GM19328 (cell line): ENCODE measurements around the gene DEFB131B.
"Not testable (repeated sequence)": the region's sequence is repeated elsewhere in the genome, so short reads cannot be mapped to it uniquely, and the experiment has no call there.

Experiments used
- ATAC-seq: cut with Tn5 transposase; IDR thresholded peaks from one replicate; pipeline ENCODE4 v1.9.1; 2021; ENCODE audit warnings: mild to moderate bottlenecking, moderate library complexity; ENCODE audit not compliant: unreplicated experiment

DEFB131B gene

DNA sequence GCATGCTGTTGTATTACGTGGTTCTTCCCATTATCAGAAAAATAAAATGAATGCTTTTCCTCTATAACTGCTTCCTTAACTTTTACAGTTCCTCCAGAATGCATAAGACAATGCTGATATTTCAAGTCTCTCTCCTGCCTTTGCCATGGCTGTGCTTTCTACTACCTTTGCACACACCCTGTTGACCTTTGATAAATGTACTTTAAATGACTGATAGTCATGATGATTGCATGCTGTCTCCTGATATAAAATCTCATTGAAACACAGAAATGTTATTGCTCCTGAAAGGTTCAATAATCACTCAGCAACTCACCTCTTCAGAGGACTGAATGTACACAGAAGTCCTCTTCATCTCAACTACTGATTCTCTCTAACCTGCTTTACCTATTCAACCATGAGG, at the start of gene DEFB131B:
DEFB131B (plus strand) TSS at position 395 of the 400 bp plus-strand sequence; CDS start at position 395, 0 bp downstream.
- ATAC-seq, result not testable (repeated sequence)

- ATAC-seq, result not testable (repeated sequence)
Measured at GRCh38 chr11:71829247-71829646, 49.0 kb upstream of the DEFB131B start.

- ATAC-seq, result not testable (repeated sequence)
Measured at GRCh38 chr11:71829686-71830085, 48.6 kb upstream of the DEFB131B start.

- ATAC-seq, result not testable (repeated sequence)
Measured at GRCh38 chr11:71832811-71833210, 45.4 kb upstream of the DEFB131B start, which contains the start of gene DEFB108B. Gene DEFB108B (plus strand): TSS chr11:71833200. CDS start chr11:71833200, 0 bp downstream.

GRCh38 chr11:71842720-71843119, 35.5 kb upstream of the DEFB131B start:
- ATAC-seq, result not testable (repeated sequence)

DNA sequence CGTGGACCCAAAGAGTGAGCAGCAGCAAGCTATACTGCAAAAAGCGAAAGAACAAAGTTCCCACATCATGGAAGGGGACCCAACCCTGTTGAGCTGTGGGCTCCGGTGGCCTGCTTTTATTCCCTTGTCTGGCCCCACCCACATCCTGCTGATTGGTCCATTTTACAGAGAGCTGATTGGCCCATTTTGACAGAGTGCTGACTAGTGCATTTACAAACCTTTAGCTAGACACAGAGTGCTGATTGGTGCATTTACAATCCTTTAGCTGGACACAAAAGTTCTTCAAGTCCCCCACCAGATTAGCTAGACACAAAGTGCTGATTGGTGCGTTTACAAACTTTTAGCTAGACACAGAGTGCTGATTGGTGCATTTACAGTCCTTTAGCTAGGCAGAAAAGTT, 34.9 kb upstream of the DEFB131B start:
- ATAC-seq, result not testable (repeated sequence)

DNA sequence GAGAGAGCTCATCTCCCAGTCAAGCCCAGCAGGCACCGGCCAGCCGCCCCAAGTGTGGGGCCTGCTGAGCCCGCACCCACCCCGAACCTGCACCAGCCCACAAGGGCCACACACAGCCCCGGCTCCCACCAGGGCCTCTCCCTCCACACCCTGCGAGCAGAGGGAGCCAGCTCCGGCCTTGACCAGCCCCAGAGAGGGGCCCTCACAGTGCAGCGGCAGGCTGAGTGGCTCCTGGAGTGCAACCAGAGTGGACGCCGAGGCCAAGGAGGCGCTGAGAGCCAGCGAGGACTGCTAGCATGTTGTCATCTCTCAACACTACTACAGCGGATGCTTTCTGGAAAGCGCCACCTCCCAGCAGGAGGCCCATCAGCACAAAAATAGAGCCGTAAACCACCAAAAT, 34.4 kb upstream of the DEFB131B start:
- no peak for ATAC-seq

GRCh38 chr11:71853895-71854294, 24.4 kb upstream of the DEFB131B start:
- not testable (repeated sequence) for ATAC-seq

GRCh38 chr11:71855880-71856279, 22.4 kb upstream of the DEFB131B start:
- not testable (repeated sequence) for ATAC-seq

DNA sequence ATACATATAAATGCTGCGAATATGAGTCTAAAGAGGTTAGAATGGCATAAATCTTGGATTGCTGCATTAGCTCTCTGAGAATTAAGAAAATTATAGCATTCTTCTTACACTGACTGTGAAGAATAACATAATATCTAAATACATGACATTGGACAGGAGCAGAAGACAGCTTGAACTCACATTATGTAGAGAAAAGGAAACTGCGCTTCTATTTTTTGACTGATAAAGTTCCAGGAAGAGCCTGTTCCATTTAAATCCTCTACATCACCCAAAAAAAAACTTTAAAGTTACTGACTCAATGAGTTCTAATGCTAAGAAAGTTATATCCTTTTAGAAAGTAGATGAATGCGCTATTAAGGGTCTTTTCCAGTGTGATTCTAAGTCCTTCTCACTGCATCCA, 17.4 kb upstream of the DEFB131B start:
- not testable (repeated sequence) for ATAC-seq

DNA sequence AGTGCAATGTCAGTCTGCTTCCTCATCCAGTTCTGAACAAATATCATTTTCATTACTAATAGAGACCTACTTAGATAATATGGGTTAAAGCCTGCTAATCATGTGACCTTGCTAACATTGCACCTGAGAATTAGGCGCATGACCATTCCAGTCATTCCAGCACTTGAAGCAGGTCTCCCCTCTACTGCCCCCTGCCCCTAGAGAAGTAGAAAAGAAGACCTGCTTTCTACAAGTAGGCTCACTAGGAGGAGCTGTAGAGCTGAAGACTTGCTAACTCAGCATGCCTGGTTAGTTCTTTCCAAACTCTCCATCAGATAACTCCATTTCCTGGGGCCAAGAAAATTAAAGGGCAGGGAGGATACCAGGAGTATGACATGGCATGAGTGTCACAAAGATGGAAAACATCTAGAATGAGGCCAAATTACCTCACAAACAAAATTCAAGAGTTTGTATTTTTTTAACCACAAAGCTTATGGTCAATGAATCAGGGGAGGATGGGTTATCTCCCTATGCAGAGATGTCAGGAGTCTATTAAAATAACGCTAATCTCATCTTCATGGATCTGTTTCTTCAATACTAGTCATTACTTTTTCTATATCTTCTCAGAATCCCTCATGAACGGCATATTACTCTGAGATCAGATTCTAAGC, 14.2 kb upstream of the DEFB131B start:
- not testable (repeated sequence) for ATAC-seq

DNA sequence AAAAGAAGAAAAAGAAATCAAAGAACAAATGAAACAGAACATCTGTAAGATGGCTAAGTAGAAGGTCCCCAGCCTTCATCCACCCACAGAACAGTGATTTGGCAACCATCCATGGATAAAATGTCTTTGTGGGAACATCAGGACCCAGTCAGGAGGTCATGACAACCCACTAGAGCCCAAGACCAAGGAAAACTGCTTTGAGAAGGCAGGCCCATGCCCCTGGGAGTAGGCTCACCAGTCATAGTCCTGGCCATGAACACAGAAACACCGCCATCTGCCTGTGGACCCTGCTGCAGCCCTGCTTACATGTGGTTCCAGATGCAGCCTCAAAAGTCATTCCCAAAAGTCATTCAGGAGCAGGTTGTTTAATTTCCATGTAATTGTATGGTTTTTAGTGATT, 11.0 kb upstream of the DEFB131B start:
- not testable (repeated sequence) for ATAC-seq

DNA sequence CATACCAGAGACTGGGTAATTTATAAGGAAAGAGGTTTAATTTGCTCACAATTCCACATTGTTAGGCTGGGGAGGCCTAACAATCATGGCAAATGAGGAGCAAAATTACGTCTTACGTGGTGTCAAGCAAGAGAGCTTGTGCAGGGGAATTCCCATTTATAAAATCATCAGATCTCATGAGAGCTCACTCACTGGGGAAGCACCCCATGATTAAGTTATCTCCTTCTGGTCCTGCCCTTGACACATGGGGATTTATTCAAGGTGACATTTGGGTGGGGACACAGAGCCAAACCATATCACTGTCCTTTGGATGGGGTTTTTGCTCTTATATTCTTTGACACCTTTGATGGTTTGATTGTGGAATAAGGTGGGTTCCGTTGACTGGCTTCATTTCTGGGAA, 8.3 kb upstream of the DEFB131B start:
- ATAC-seq, result not testable (repeated sequence)

DNA sequence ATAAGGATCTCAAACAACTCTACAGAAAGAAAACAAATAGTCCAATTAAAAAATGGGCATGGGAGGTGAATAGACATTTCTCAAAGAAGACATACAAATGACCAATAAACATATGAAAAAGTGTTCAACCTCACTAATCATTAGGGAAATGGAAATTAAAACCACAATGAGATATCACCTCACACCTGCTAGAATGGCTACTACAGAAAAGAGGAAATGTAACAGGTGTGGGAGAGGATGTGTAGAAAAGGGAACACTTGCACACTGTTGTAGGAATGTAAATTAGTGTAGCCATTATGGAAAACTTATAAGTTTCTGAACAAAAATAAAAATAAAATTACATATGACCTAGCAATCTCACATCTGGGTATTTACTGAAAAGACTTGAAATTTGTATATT, 7.6 kb upstream of the DEFB131B start:
- not testable (repeated sequence) for ATAC-seq

GRCh38 chr11:71876262-71876661, 2.0 kb upstream of the DEFB131B start:
- not testable (repeated sequence) for ATAC-seq

DNA sequence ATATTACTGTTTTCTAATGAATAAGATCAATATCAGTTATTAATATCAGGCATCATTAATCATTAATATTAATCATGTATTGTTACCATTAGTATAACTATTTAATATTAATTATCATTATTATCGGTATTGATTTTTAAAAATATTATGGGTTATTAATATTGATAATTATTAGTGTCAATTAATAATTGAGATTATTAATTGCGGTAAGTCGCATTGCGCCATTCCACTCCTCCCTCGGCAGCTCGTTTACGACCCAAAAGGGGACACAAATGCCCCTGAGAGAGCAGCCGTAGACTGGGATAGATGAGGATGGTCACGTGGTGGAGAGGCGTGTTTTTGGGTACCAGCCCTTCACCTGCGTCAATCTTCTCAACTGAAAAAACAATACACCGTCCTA, 7.6 kb downstream of the DEFB131B start:
- ATAC-seq, result not testable (repeated sequence)

DNA sequence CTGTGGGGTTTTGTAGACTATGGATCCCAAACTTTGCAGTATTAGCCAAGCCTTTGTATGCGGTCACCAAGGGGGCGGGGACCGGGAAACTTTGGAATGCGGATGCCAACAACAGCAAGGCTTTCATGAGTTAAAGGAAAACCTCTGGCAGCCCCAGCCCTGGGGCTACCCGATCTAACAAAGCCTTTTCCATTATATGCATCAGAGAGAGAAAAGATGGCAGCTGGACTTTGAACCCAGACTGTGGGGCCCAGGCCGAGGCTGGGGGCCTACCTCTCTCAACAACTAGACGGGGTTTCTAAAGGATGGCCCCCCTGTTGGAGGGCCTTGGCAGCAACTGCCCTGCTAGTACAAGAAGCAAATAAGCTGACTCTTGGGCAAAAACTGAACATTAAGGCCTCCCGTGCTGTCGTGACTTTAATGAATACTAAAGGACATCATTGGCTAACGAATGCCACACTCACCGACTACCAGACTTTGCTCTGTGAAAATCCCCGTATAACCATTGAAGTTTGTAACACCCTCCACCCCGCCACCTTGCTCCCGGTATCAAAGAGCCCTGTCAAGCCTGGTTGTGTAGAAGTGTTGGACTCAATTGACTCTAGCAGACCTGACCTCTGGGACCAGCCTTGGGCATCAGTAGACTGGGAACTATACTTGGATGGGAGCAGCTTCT, 10.2 kb downstream of the DEFB131B start:
- not testable (repeated sequence) for ATAC-seq

GRCh38 chr11:71889181-71889872, 11.1 kb downstream of the DEFB131B start:
- ATAC-seq, result not testable (repeated sequence)

- ATAC-seq, result no peak
Measured at GRCh38 chr11:71895961-71896360, 17.7 kb downstream of the DEFB131B start.

- not testable (repeated sequence) for ATAC-seq
Measured at GRCh38 chr11:71901137-71901536, 22.9 kb downstream of the DEFB131B start.

DNA sequence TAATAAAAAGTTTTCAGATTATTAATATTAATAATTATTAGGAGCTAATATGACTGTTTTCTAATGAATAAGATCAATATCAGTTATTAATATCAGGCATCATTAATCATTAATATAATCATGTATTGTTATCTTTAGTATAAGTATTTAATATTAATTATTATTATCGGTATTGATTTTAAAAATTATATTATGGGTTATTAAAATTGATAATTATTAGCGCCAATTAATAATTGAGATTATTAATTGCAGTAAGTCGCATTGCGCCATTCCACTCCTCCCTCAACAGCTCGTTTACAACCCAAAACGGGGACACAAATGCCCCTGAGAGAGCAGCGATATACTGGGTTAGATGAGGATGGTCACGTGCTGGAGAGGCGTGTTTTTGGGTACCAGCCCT, 30.0 kb downstream of the DEFB131B start:
- no peak for ATAC-seq

DNA sequence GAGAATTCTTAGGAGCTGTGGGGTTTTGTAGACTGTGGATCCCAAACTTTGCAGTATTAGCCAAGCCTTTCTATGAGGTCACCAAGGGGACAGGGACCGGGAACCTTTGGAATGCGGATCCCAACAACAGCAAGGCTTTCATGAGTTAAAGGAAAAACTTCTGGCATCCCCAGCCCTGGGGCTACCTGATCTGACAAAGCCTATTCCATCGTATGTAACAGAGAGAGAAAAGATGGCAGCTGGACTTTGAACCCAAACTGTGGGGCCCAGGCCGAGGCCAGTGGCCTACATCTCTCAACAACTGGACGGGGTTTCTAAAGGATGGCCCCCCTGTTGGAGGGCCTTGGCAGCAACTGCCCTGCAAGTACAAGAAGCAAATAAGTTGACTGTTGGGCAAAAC, 32.5 kb downstream of the DEFB131B start:
- not testable (repeated sequence) for ATAC-seq
